Activated CD4-positive, alpha-beta T cell treated with anti-CD3 and anti-CD28 coated beads for 48 hours (primary cell): ENCODE measurements around the gene CCDC102A.
"Not testable (repeated sequence)": the region's sequence is repeated elsewhere in the genome, so short reads cannot be mapped to it uniquely, and the experiment has no call there.

Source experiments
- DNase-seq: peaks from one replicate; pipeline ENCODE4 v3.0.0-alpha.2; 2020

CCDC102A gene

GRCh38 chr16:57499941-57500340 is 36.4 kb downstream of the CCDC102A start:
- DNase-seq = not testable (repeated sequence)

GRCh38 chr16:57498031-57498430 is 38.3 kb downstream of the CCDC102A start:
- DNase-seq = no peak

GRCh38 chr16:57497121-57497520 is 39.2 kb downstream of the CCDC102A start:
- no peak for DNase-seq

GRCh38 chr16:57493767-57494166 is 42.6 kb downstream of the CCDC102A start:
- no peak for DNase-seq

- DNase-seq = no peak
These were observed 47.1 kb downstream of the CCDC102A start for GRCh38 chr16:57489229-57489628.

- DNase-seq = no peak
These were observed 49.2 kb downstream of the CCDC102A start for GRCh38 chr16:57486858-57487834.

- peak; percentile 88 for DNase-seq
These were observed 50.2 kb downstream of the CCDC102A start, which contains the start of gene DOK4 for GRCh38 chr16:57485916-57486857. Gene DOK4, minus strand, starts transcription at chr16:57486493. Its CDS starts 6,986 bp downstream, at chr16:57479507.

GRCh38 chr16:57485091-57485915 is 51.1 kb downstream of the CCDC102A start:
- DNase-seq = no peak

- DNase-seq = no peak
These were observed 51.8 kb downstream of the CCDC102A start for GRCh38 chr16:57484515-57485005.

- no peak for DNase-seq
These were observed 52.5 kb downstream of the CCDC102A start for GRCh38 chr16:57483725-57484514.

GRCh38 chr16:57482845-57483545 is 53.4 kb downstream of the CCDC102A start:
- no peak for DNase-seq

GRCh38 chr16:57481421-57481820 is 55.0 kb downstream of the CCDC102A start:
- no peak for DNase-seq

GRCh38 chr16:57480754-57481230 is 55.6 kb downstream of the CCDC102A start:
- no peak for DNase-seq

GRCh38 chr16:57479976-57480753 is 56.2 kb downstream of the CCDC102A start:
- DNase-seq = no peak

- DNase-seq = no peak
These were observed 57.0 kb downstream of the CCDC102A start for GRCh38 chr16:57479205-57479975.

GRCh38 chr16:57478396-57479204 is 57.8 kb downstream of the CCDC102A start:
- no peak for DNase-seq

- DNase-seq = no peak
These were observed 58.7 kb downstream of the CCDC102A start for GRCh38 chr16:57477531-57478202.
